Hepatocyte (in vitro differentiated cells): ENCODE results near the gene CABP1.

Source experiments
- EZH2 ChIP-seq: fragments of 200-600 bp; sonication (generic); IDR thresholded peaks from 2 replicates; pipeline ENCODE4 v1.6.1; 2016; ENCODE audit warnings: antibody characterized with exemption, mild to moderate bottlenecking, borderline replicate concordance
- EZH2phosphoT487 ChIP-seq: fragments of 200-600 bp; sonication (generic); IDR thresholded peaks from one replicate; pipeline ENCODE4 v1.6.1; 2018; ENCODE audit warnings: antibody characterized with exemption, mild to moderate bottlenecking, low read depth, moderate library complexity; ENCODE audit not compliant: unreplicated experiment, severe bottlenecking
- TF ChIP-seq, protein P1 (sequence below): fragments of 200-600 bp; sonication (generic); IDR thresholded peaks from 2 replicates; pipeline ENCODE4 v1.5.1; 2016; ENCODE audit warnings: antibody characterized with exemption, mild to moderate bottlenecking; ENCODE audit not compliant: poor library complexity

DNA sequence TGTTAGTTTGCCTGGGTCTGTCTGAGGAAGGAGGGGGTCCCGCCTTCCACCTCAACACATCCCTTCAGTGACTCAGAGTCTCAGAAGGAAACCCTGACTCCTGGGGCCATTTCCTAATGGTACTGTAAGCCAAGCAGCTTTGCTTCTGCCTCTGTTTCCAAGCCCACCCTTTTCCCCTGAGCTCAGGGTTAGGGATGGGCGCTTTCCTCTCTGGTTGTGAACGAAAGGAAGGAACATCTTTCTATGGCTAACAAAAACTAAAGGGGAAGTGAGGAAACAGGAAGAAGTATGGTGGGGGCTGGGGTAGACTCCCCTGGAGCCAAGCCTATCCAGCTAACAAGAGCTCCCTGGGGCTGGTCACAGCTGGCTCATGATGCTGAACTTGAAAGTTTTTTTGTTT is 58.2 kb downstream of the CABP1 start:
- TF ChIP-seq, protein P1, sequence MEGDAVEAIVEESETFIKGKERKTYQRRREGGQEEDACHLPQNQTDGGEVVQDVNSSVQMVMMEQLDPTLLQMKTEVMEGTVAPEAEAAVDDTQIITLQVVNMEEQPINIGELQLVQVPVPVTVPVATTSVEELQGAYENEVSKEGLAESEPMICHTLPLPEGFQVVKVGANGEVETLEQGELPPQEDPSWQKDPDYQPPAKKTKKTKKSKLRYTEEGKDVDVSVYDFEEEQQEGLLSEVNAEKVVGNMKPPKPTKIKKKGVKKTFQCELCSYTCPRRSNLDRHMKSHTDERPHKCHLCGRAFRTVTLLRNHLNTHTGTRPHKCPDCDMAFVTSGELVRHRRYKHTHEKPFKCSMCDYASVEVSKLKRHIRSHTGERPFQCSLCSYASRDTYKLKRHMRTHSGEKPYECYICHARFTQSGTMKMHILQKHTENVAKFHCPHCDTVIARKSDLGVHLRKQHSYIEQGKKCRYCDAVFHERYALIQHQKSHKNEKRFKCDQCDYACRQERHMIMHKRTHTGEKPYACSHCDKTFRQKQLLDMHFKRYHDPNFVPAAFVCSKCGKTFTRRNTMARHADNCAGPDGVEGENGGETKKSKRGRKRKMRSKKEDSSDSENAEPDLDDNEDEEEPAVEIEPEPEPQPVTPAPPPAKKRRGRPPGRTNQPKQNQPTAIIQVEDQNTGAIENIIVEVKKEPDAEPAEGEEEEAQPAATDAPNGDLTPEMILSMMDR, result no peak
- TF ChIP-seq EZH2phosphoT487 (no peak), EZH2 (no peak)
